NCI-H226 (cell line): Measurements from ENCODE around the gene WFIKKN2.
A peak's percentile ranks its signal among the peaks of the same experiment; 100 is the strongest.

ENCODE experiments used
- DNase-seq: peaks from one replicate; pipeline ENCODE4 v3.0.0-alpha.2; 2015

Gene WFIKKN2

GRCh38 chr17:50813583-50813982 is 21.8 kb upstream of the WFIKKN2 start:
- DNase-seq: no peak

- DNase-seq: no peak
Observed at GRCh38 chr17:50815400-50815799, 20.0 kb upstream of the WFIKKN2 start.

- DNase-seq: no peak
Observed at GRCh38 chr17:50816271-50816670, 19.1 kb upstream of the WFIKKN2 start.

GRCh38 chr17:50816771-50817751 is 18.3 kb upstream of the WFIKKN2 start:
- DNase-seq: no peak

GRCh38 chr17:50817838-50818237 is 17.5 kb upstream of the WFIKKN2 start:
- DNase-seq: peak; percentile 76

GRCh38 chr17:50818261-50818660 is 17.1 kb upstream of the WFIKKN2 start:
- no peak for DNase-seq

- no peak for DNase-seq
Observed at GRCh38 chr17:50818921-50819657, 16.3 kb upstream of the WFIKKN2 start.

- no peak for DNase-seq
Observed at GRCh38 chr17:50820651-50821050, 14.7 kb upstream of the WFIKKN2 start.

GRCh38 chr17:50822550-50822949 is 12.8 kb upstream of the WFIKKN2 start:
- DNase-seq: no peak

GRCh38 chr17:50824429-50824828 is 11.0 kb upstream of the WFIKKN2 start:
- no peak for DNase-seq

- DNase-seq: no peak
Observed at GRCh38 chr17:50825188-50825587, 10.2 kb upstream of the WFIKKN2 start.

- DNase-seq: no peak
Observed at GRCh38 chr17:50828508-50829170, 6.7 kb upstream of the WFIKKN2 start.

GRCh38 chr17:50829332-50829731 is 6.1 kb upstream of the WFIKKN2 start:
- no peak for DNase-seq

- DNase-seq: no peak
Observed at GRCh38 chr17:50830352-50830751, 5.0 kb upstream of the WFIKKN2 start.

GRCh38 chr17:50830994-50831393 is 4.4 kb upstream of the WFIKKN2 start:
- DNase-seq: no peak

- no peak for DNase-seq
Observed at GRCh38 chr17:50831471-50831928, 3.9 kb upstream of the WFIKKN2 start.

GRCh38 chr17:50832267-50832863 is 3.0 kb upstream of the WFIKKN2 start:
- no peak for DNase-seq

GRCh38 chr17:50832864-50833381 is 2.5 kb upstream of the WFIKKN2 start:
- DNase-seq: no peak

- no peak for DNase-seq
Observed at GRCh38 chr17:50833510-50834428, 1.6 kb upstream of the WFIKKN2 start.

GRCh38 chr17:50834429-50835300 is 721 bp upstream of the WFIKKN2 start:
- no peak for DNase-seq
